Endothelial cell (in vitro differentiated cells): ENCODE measurements around the gene ATP10A. TPM values are rescaled to one million over a fixed set of nuclear protein-coding genes. Genes with fewer than 3 reads are reported as not detected.
A peak's percentile ranks its signal among the peaks of the same experiment; 100 is the strongest.

ENCODE experiments used
- DNase-seq: peaks from one replicate; pipeline ENCODE4 v3.0.0; 2021; ENCODE audit warnings: low spot score
- H3K27ac Mint-ChIP-seq: one replicate; pipeline ENCODE4 v1.8.0; 2021; ENCODE audit warnings: mixed read lengths, inconsistent platforms; ENCODE audit not compliant: unreplicated experiment
- H3K27me3 Mint-ChIP-seq: one replicate; pipeline ENCODE4 v1.8.0; 2021; ENCODE audit warnings: mild to moderate bottlenecking, moderate library complexity, mixed read lengths, inconsistent platforms; ENCODE audit not compliant: unreplicated experiment
- H3K36me3 Mint-ChIP-seq: one replicate; pipeline ENCODE4 v1.8.0; 2021; ENCODE audit warnings: mild to moderate bottlenecking, low read depth, mixed read lengths, inconsistent platforms; ENCODE audit not compliant: unreplicated experiment
- H3K4me1 Mint-ChIP-seq: one replicate; pipeline ENCODE4 v1.8.0; 2021; ENCODE audit warnings: mild to moderate bottlenecking, mixed read lengths, inconsistent platforms; ENCODE audit not compliant: unreplicated experiment
- H3K4me3 Mint-ChIP-seq: one replicate; pipeline ENCODE4 v1.8.0; 2021; ENCODE audit warnings: mild to moderate bottlenecking, mixed read lengths, inconsistent platforms; ENCODE audit not compliant: unreplicated experiment
- H3K9me3 Mint-ChIP-seq: one replicate; pipeline ENCODE4 v1.8.0; 2021; ENCODE audit warnings: mixed read lengths, inconsistent platforms; ENCODE audit not compliant: unreplicated experiment
- total RNA-seq: library from RNA; stranded (reverse); fragmentation: NEBNext Ultra II Directional; extraction: Animal tissue kit (Norgen Biotek cat#: 25700); gene quantifications from one replicate; pipeline ENCODE4 v1.2.1, GENCODE V29; 2021; ENCODE audit not compliant: unreplicated experiment
- TF ChIP-seq, protein P1 (sequence below): fragments of 200-600 bp; sonication (generic); IDR thresholded peaks from one replicate; pipeline ENCODE4 v1.5.0; 2021; ENCODE audit warnings: antibody characterized with exemption; ENCODE audit not compliant: unreplicated experiment

Gene ATP10A
- total RNA-seq, 1 donor from 2014 or later = 0.13 TPM

DNA sequence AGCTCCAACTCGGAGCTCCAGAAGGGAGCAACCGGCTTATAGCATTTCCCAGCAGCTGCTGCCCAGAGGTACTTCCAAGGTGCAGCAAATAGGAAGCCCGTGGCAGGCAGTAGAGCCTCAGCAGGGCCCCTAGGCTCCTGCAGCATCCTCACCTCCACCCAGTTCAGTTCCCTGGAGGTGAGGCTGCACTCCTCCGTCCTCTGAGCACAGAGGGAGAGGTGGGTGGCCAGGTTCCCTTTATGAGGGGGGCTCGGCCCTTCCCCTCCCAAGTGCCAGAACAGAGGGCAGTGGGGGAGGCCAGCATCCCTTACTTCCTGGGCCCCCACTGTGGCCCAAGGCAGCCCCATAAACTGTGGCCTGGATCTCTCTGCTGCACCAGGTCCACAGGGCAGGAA is 150.2 kb downstream of the ATP10A start:
- peaks cover 2% of the 10 kb centered on the region for H3K27me3 Mint-ChIP-seq
- DNase-seq = no peak
- TF ChIP-seq, protein P1, sequence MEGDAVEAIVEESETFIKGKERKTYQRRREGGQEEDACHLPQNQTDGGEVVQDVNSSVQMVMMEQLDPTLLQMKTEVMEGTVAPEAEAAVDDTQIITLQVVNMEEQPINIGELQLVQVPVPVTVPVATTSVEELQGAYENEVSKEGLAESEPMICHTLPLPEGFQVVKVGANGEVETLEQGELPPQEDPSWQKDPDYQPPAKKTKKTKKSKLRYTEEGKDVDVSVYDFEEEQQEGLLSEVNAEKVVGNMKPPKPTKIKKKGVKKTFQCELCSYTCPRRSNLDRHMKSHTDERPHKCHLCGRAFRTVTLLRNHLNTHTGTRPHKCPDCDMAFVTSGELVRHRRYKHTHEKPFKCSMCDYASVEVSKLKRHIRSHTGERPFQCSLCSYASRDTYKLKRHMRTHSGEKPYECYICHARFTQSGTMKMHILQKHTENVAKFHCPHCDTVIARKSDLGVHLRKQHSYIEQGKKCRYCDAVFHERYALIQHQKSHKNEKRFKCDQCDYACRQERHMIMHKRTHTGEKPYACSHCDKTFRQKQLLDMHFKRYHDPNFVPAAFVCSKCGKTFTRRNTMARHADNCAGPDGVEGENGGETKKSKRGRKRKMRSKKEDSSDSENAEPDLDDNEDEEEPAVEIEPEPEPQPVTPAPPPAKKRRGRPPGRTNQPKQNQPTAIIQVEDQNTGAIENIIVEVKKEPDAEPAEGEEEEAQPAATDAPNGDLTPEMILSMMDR = no peak
- H3K27ac Mint-ChIP-seq = no peak overlapping the region
- H3K4me1 Mint-ChIP-seq = no peaks in the 10 kb centered on the region
- H3K36me3 Mint-ChIP-seq = no peaks in the 10 kb centered on the region
- no peaks in the 10 kb centered on the region for H3K9me3 Mint-ChIP-seq
- no peak overlapping the region for H3K4me3 Mint-ChIP-seq

DNA sequence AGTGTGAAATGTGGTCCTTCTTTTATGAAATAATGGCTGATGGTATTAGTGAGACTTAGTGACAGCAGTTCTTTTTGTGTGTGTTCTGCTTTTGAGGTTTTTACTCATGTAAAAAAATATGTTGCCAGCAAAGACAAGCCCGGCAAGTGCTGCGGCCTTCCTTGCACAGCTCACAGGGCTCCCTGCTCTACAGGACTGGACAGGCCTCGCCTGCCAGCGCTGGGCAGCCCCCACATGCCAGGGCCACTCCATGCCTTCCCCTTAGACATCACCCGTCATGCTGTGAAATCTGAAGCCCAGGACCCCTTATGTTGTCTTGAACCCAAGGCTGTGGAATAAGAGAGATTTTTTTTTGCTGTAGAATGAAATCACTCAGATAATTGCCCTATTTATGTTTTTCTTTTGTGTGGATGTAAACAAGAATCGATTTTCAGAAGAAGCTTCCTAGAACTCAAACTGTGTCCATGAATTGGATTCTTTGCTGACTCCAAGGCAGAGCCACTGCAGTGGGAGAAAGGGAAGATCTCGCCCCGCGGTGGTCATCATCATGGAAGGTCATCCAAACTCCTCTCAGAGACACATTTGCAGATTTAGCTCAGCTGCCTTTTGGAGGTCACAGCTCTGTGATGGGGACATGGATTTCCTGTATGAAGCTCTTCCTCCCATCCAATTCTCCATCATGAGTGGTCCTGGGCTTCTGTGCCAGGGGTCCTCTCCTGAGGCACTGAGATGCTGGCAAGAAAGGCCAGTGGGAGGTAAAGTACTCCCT is 150.8 kb downstream of the ATP10A start:
- TF ChIP-seq, protein P1 = no peak
- H3K4me1 Mint-ChIP-seq = no peaks in the 10 kb centered on the region
- DNase-seq = no peak
- H3K36me3 Mint-ChIP-seq = no peaks in the 10 kb centered on the region
- peaks cover 2% of the 10 kb centered on the region for H3K27me3 Mint-ChIP-seq
- H3K4me3 Mint-ChIP-seq = no peak overlapping the region
- no peaks in the 10 kb centered on the region for H3K9me3 Mint-ChIP-seq
- H3K27ac Mint-ChIP-seq = no peak overlapping the region

DNA sequence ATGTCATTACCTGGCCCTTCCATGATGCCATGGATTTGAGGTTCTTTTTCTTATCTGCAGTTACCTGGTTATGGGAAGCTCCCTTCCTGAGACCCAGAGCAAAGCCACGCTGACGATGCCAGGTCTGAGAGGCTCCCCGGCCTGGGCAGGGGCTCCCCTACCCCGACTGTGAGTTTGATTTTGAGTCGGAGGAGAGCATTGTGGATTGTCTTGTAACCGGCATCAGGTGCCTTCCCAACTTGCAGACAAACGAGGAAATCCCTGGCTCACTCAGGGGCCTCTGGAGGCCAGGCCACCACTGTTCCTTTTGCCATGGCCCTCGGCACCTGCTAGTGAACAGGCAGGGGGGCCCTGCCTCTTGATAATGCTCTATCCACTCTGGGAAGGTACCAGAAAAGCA is 151.4 kb downstream of the ATP10A start:
- no peaks in the 10 kb centered on the region for H3K9me3 Mint-ChIP-seq
- H3K4me1 Mint-ChIP-seq = no peaks in the 10 kb centered on the region
- no peak for DNase-seq
- TF ChIP-seq, protein P1 = no peak
- H3K27ac Mint-ChIP-seq = no peak overlapping the region
- no peaks in the 10 kb centered on the region for H3K36me3 Mint-ChIP-seq
- H3K27me3 Mint-ChIP-seq = peaks cover 2% of the 10 kb centered on the region
- no peak overlapping the region for H3K4me3 Mint-ChIP-seq

DNA sequence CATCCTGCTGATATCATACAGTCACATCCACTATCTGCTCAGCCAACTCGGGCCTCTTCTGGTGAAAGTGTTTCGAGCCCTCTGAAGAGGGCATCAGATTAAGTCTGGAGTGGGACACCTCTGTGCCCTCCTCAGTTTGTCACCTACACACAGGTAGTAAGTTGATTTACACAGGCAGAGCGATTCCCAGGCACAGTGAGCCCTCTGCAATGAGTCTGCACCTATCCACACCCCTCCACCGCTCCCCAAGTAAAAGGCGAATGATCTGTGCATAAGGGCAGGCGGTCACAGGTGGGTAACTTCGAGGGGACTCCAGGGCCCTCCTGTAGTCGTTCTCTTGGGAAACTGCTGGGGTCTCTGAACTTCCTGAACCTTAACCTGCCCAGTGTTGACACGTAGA is 152.0 kb downstream of the ATP10A start:
- no peak overlapping the region for H3K27ac Mint-ChIP-seq
- no peaks in the 10 kb centered on the region for H3K4me1 Mint-ChIP-seq
- H3K27me3 Mint-ChIP-seq = peaks cover 2% of the 10 kb centered on the region
- TF ChIP-seq, protein P1 = no peak
- H3K36me3 Mint-ChIP-seq = no peaks in the 10 kb centered on the region
- no peak overlapping the region for H3K4me3 Mint-ChIP-seq
- no peaks in the 10 kb centered on the region for H3K9me3 Mint-ChIP-seq
- DNase-seq = no peak

DNA sequence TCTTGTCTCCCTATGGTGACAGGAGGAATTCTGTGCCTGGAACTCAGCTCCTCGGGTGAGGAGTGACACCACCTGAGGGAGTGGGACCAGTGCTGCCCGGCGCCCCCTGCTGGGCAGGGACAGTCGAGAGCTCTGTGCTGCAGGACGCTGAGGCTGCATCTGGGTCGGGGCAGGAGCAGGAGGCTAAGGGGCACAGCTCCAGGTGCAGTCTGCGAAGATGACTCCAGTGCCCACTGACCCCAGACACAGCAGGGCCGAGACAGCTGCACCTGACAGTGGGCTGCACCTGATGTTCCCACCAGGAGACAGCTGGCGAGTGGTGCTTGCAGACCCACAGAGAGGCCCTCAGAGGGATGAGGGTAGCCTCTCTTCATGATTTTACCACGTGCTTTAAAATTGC is 152.9 kb downstream of the ATP10A start:
- H3K4me3 Mint-ChIP-seq = no peak overlapping the region
- H3K36me3 Mint-ChIP-seq = no peaks in the 10 kb centered on the region
- no peaks in the 10 kb centered on the region for H3K4me1 Mint-ChIP-seq
- peaks cover 2% of the 10 kb centered on the region for H3K27me3 Mint-ChIP-seq
- H3K27ac Mint-ChIP-seq = no peak overlapping the region
- TF ChIP-seq, protein P1 = peak; percentile 69
- H3K9me3 Mint-ChIP-seq = no peaks in the 10 kb centered on the region
- DNase-seq = peak; percentile 82
